Neuronal stem cell (in vitro differentiated cells): ENCODE measurements around the gene XIRP1.

Source experiments
- DNase-seq: peaks from one replicate; pipeline ENCODE4 v3.0.0-alpha.2; 2013; ENCODE audit warnings: low spot score
- H2AFZ ChIP-seq: one replicate; pipeline ENCODE4 v1.6.1; 2013; ENCODE audit warnings: mild to moderate bottlenecking, low read length, inconsistent platforms
- H2AK5ac ChIP-seq: 2 replicates; pipeline ENCODE4 v1.6.1; 2013; ENCODE audit warnings: low read depth, mild to moderate bottlenecking, inconsistent platforms, low read length, moderate library complexity, mixed read lengths
- H2BK120ac ChIP-seq: 2 replicates; pipeline ENCODE4 v1.6.1; 2013; ENCODE audit warnings: low read depth, mild to moderate bottlenecking, inconsistent platforms, low read length, moderate library complexity, mixed read lengths
- H2BK12ac ChIP-seq: one replicate; pipeline ENCODE4 v1.6.1; 2013; ENCODE audit warnings: low read length, inconsistent platforms
- H2BK15ac ChIP-seq: 2 replicates; pipeline ENCODE4 v1.6.1; 2013; ENCODE audit warnings: mild to moderate bottlenecking, low read length, inconsistent platforms, mixed read lengths
- H2BK5ac ChIP-seq: one replicate; pipeline ENCODE4 v1.6.1; 2013; ENCODE audit warnings: inconsistent platforms, mild to moderate bottlenecking, low read length, moderate library complexity
- H3K14ac ChIP-seq: one replicate; pipeline ENCODE4 v1.6.1; 2013; ENCODE audit warnings: low read length, inconsistent platforms
- H3K18ac ChIP-seq: 2 replicates; pipeline ENCODE4 v1.6.1; 2013; ENCODE audit warnings: low read length, inconsistent platforms
- H3K23ac ChIP-seq: 2 replicates; pipeline ENCODE4 v1.6.1; 2013; ENCODE audit warnings: low read depth, mild to moderate bottlenecking, mixed read lengths, low read length, inconsistent platforms; ENCODE audit not compliant: poor library complexity
- H3K27ac ChIP-seq: replicated peaks from 3 replicates; pipeline ENCODE4 v1.5.1; 2013; ENCODE audit warnings: low read length, inconsistent platforms
- H3K27me3 ChIP-seq, 3 experiments: 2 replicates each; pipeline ENCODE4 v1.6.1; 2013; ENCODE audit warnings: low read length in 3 of 3, mild to moderate bottlenecking in 2 of 3, inconsistent platforms in 1 of 3, low read depth in 1 of 3, mixed read lengths in 1 of 3, moderate library complexity in 1 of 3; ENCODE audit not compliant: control insufficient read depth in 3 of 3, insufficient read depth in 3 of 3
- H3K36me3 ChIP-seq, 2 donors: replicated peaks in 1 of 2; 2 replicates each; pipeline ENCODE4 v1.6.1; 2013; ENCODE audit warnings: low read length in 2 of 2; ENCODE audit not compliant: control insufficient read depth in 2 of 2, insufficient read depth in 2 of 2
- H3K4ac ChIP-seq: 2 replicates; pipeline ENCODE4 v1.6.1; 2013; ENCODE audit warnings: inconsistent platforms, mild to moderate bottlenecking, low read length, moderate library complexity
- H3K4me1 ChIP-seq, 2 donors: 1 replicate in 1 of 2; 2 replicates in 1 of 2; pipeline ENCODE4 v1.6.1; 2013; ENCODE audit warnings: low read length in 2 of 2, low read depth in 1 of 2; ENCODE audit not compliant: control insufficient read depth in 2 of 2, insufficient read depth in 1 of 2
- H3K4me2 ChIP-seq: one replicate; pipeline ENCODE4 v1.6.1; 2013; ENCODE audit warnings: mild to moderate bottlenecking, low read length, inconsistent platforms; ENCODE audit not compliant: insufficient read depth, poor library complexity, severe bottlenecking
- H3K4me3 ChIP-seq, 2 donors: 2 replicates each; pipeline ENCODE4 v1.5.1; 2013; ENCODE audit warnings: low read length in 2 of 2, mild to moderate bottlenecking in 2 of 2, inconsistent platforms in 1 of 2, moderate library complexity in 1 of 2
- H3K79me1 ChIP-seq: one replicate; pipeline ENCODE4 v1.6.1; 2013; ENCODE audit warnings: low read depth, mild to moderate bottlenecking, inconsistent platforms, low read length, moderate library complexity
- H3K9ac ChIP-seq: one replicate; pipeline ENCODE4 v1.6.1; 2013; ENCODE audit warnings: mild to moderate bottlenecking, low read depth, low read length, inconsistent platforms; ENCODE audit not compliant: poor library complexity
- H3K9me3 ChIP-seq, 2 donors: replicated peaks in 1 of 2; 2 replicates each; pipeline versions ENCODE3 to v1.6.1; 2013; ENCODE audit warnings: low read length in 2 of 2, mild to moderate bottlenecking in 2 of 2, inconsistent platforms in 1 of 2, low read depth in 1 of 2, mixed read lengths in 1 of 2, moderate library complexity in 1 of 2; ENCODE audit not compliant: control insufficient read depth in 2 of 2, insufficient read depth in 1 of 2
- H4K8ac ChIP-seq: one replicate; pipeline ENCODE4 v1.6.1; 2013; ENCODE audit warnings: low read depth, mild to moderate bottlenecking, inconsistent platforms, low read length, moderate library complexity
- H4K91ac ChIP-seq: one replicate; pipeline ENCODE4 v1.6.1; 2013; ENCODE audit warnings: low read length, low read depth, mild to moderate bottlenecking, inconsistent platforms; ENCODE audit not compliant: poor library complexity
- WGBS, 2 donors: extraction: QIAGEN DNeasy Blood & Tissue Kit; methylation state at CpG; one replicate each; pipeline ENCODE4 v1.1.7; 2013; ENCODE audit warnings: missing lambda C conversion rate in 2 of 2, mixed read lengths in 1 of 2; ENCODE audit not compliant: insufficient read length in 2 of 2, insufficient replicate concordance in 1 of 2; ENCODE audit errors: extremely low coverage in 2 of 2; 5-methylcytosine and 5-hydroxymethylcytosine counted together

XIRP1 gene

DNA sequence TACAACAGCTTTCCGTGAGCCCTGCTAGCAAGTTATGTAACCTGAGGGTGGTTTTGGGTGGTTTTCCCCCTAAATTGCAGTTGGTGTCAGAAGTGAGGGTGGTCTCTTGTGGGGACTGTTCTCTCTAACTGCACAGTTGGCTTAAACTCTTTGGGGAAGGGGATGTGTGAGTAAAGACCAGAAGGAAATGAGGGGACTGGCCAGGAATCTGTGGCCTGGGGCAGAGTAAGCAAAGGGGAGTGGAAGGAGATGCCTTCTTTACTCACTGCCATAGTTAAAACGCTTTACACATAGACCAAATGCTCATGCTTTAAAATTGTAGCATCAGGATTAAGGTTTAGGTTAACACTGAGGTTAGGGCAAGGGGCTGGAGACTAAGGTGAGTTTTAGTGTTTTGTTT lies 21.2 kb upstream of the XIRP1 start:
- Histone ChIP-seq H2AFZ (no peak overlapping the region), H2AK5ac (no peak overlapping the region), H4K8ac (no peak overlapping the region), H3K9ac (no peak overlapping the region), H3K27me3 (peaks cover 0 to 2% (median 0%) of the 10 kb centered on the region in 3 experiments), H3K4me1 (no peaks in the 10 kb centered on the region), H2BK120ac (no peak overlapping the region), H2BK15ac (no peak overlapping the region), H2BK12ac (no peak overlapping the region), H3K4ac (no peak overlapping the region), H3K4me3 (no peak overlapping the region), H3K23ac (no peak overlapping the region), H3K18ac (no peak overlapping the region), H3K79me1 (no peaks in the 10 kb centered on the region), H3K9me3 (no peaks in the 10 kb centered on the region), H4K91ac (no peak overlapping the region), H3K27ac (no peak overlapping the region), H3K36me3 (no peaks in the 10 kb centered on the region), H2BK5ac (no peak overlapping the region), H3K14ac (no peak overlapping the region), H3K4me2 (no peak overlapping the region)
- no CpG with 5 or more reads among the region's 2 CpGs for WGBS, 2 donors
- no peak for DNase-seq

GRCh38 chr3:39212665-39213064 lies 20.3 kb upstream of the XIRP1 start:
- Histone ChIP-seq H3K4me3 (no peak overlapping the region), H3K4me2 (no peak overlapping the region), H3K9ac (no peak overlapping the region), H2BK15ac (no peak overlapping the region), H2AFZ (no peak overlapping the region), H3K27ac (no peak overlapping the region), H4K91ac (no peak overlapping the region), H3K36me3 (no peaks in the 10 kb centered on the region), H3K27me3 (peaks cover 0 to 2% (median 0%) of the 10 kb centered on the region in 3 experiments), H3K79me1 (no peaks in the 10 kb centered on the region), H3K18ac (no peak overlapping the region), H3K4ac (no peak overlapping the region), H3K23ac (no peak overlapping the region), H3K14ac (no peak overlapping the region), H2BK12ac (no peak overlapping the region), H4K8ac (no peak overlapping the region), H3K9me3 (no peaks in the 10 kb centered on the region), H2BK120ac (no peak overlapping the region), H3K4me1 (peaks cover 0 to 4% of the 10 kb centered on the region in 2 donors), H2BK5ac (no peak overlapping the region), H2AK5ac (no peak overlapping the region)
- no CpG with 5 or more reads among the region's 1 CpG for WGBS, 2 donors
- no peak for DNase-seq

DNA sequence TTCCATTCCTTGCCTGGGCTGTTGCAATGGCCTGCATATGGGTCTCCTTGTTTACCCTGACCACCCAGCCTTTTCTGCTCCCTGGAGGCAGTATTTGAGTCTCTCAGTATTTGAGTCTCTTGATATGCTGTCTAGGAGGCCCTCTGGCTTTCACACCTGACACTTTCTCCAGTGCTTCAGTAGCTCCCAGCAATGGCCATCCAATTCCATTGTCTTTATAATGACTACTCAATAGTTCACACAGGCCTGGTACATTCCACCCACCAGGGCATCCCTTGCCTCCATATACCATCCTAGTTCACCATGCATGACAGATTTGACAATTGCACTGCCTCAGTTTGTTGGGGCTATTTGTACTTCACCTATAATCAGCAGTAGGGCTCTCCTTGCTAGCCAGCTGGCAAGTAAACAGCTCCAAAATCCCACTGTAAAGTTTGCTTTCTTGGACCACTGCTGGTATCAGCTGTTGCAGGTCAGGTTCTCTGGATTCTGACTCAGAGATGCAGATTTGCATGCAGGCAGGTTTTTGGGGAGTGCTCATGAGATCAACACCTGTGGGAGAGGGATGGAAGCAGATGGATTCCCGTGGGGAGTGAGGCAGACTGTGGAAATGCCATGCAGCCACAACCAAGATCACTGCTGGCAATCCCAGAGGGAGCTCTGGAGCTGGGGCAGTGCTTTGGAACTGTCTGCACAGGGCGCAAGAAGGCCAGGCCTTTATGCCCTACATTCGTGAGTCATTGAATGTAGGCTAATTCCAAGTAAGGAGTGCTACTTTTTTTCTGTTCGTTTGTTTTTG lies 19.1 kb upstream of the XIRP1 start:
- Histone ChIP-seq H3K4me3 (no peak overlapping the region), H4K91ac (no peak overlapping the region), H3K4me2 (no peak overlapping the region), H3K27ac (no peak overlapping the region), H3K79me1 (no peaks in the 10 kb centered on the region), H2AK5ac (no peak overlapping the region), H3K4me1 (peaks cover 0 to 7% of the 10 kb centered on the region in 2 donors), H3K14ac (no peak overlapping the region), H2BK12ac (no peak overlapping the region), H2BK5ac (no peak overlapping the region), H2BK120ac (no peak overlapping the region), H3K9ac (no peak overlapping the region), H2AFZ (no peak overlapping the region), H3K27me3 (peaks cover 0 to 2% (median 0%) of the 10 kb centered on the region in 3 experiments), H3K9me3 (no peaks in the 10 kb centered on the region), H3K18ac (no peak overlapping the region), H3K36me3 (no peaks in the 10 kb centered on the region), H3K4ac (no peak overlapping the region), H4K8ac (no peak overlapping the region), H2BK15ac (no peak overlapping the region), H3K23ac (no peak overlapping the region)
- WGBS, 2 donors = no CpG with 5 or more reads among the region's 4 CpGs
- DNase-seq = no peak

DNA sequence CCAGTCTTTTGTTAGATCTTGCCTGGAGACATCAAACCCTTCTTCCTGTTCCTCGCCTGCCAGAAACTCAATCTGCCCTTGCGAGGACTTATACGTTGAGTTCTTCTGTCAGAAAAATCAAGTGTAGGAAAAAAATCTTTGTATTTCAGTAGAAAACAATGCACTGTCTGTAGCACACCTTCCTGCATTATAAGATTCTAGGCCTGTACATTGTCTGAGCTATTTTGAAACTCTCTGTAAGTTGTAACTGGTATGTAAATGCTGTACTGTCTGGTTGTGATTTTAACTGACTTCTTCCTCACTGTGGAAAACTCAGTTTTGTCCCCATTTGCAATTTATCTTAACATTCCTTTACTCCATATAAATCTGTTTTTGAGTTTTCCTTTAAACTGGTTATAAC lies 17.7 kb upstream of the XIRP1 start:
- H3K9ac ChIP-seq = no peak overlapping the region
- H3K27me3 ChIP-seq = peaks cover 0 to 4% (median 0%) of the 10 kb centered on the region in 3 experiments
- no peak overlapping the region for H3K4me2 ChIP-seq
- H3K4me1 ChIP-seq = peaks cover 0 to 7% of the 10 kb centered on the region in 2 donors
- no peak for DNase-seq
- no peak overlapping the region for H2BK15ac ChIP-seq
- no peak overlapping the region for H2AK5ac ChIP-seq
- H2AFZ ChIP-seq = no peak overlapping the region
- H3K18ac ChIP-seq = no peak overlapping the region
- H3K9me3 ChIP-seq = no peaks in the 10 kb centered on the region
- WGBS, 2 donors = no CpG with 5 or more reads among the region's 3 CpGs
- no peak overlapping the region for H3K4me3 ChIP-seq
- no peak overlapping the region for H2BK12ac ChIP-seq
- H4K8ac ChIP-seq = no peak overlapping the region
- H2BK5ac ChIP-seq = no peak overlapping the region
- no peak overlapping the region for H3K23ac ChIP-seq
- H4K91ac ChIP-seq = no peak overlapping the region
- no peak overlapping the region for H2BK120ac ChIP-seq
- no peak overlapping the region for H3K27ac ChIP-seq
- no peak overlapping the region for H3K14ac ChIP-seq
- no peaks in the 10 kb centered on the region for H3K79me1 ChIP-seq
- H3K36me3 ChIP-seq = no peaks in the 10 kb centered on the region
- no peak overlapping the region for H3K4ac ChIP-seq
